Adrenal gland (tissue), 12 donors: ENCODE data around the gene CISH. TPM values are rescaled to one million over a fixed set of nuclear protein-coding genes. Genes with fewer than 3 reads are reported as not detected.

Experiments
- DNase-seq, 7 donors: peaks; one replicate each; pipeline ENCODE4 v3.0.0-alpha.2; 2019 to 2020
- H3K27ac ChIP-seq, 5 donors: fragments of 200-600 bp; sonication (generic) in 4 of 5; 1 replicate in 3 of 5; 2 replicates in 2 of 5; pipeline versions ENCODE4 v1.5.1 to v1.8.0; 2016 to 2020; ENCODE audit warnings: mild to moderate bottlenecking in 1 of 5
- H3K27me3 ChIP-seq: fragments of 200-600 bp; 2 replicates; pipeline ENCODE4 v1.8.0; 2021
- H3K36me3 ChIP-seq, 2 donors: fragments of 200-600 bp; replicated peaks in 1 of 2; 1 replicate in 1 of 2; 2 replicates in 1 of 2; pipeline versions ENCODE4 v1.5.1 to v1.8.0; 2018 to 2022
- H3K4me1 ChIP-seq, 2 donors: fragments of 200-600 bp; replicated peaks in 1 of 2; 1 replicate in 1 of 2; 2 replicates in 1 of 2; pipeline versions ENCODE4 v1.5.1 to v1.8.0; 2018 to 2021
- H3K4me3 ChIP-seq, 4 donors: fragments of 200-600 bp; sonication (generic) in 3 of 4; one replicate each; pipeline ENCODE4 v1.5.1; 2016 to 2018
- H3K9me3 ChIP-seq, 3 donors: fragments of 200-600 bp; sonication (generic) in 1 of 3; replicated peaks in 1 of 3; 1 replicate in 2 of 3; 2 replicates in 1 of 3; pipeline versions ENCODE4 v1.5.1 to v1.8.0; 2016 to 2021
- CTCF ChIP-seq, 6 experiments: fragments of 450-650 bp in 4 of 6; fragments of 200-600 bp in 2 of 6; sonication (generic) in 1 of 6; IDR thresholded peaks; 1 replicate in 5 of 6; 2 replicates in 1 of 6; pipeline versions ENCODE4 v1.5.1 to v1.8.0; 2016 to 2021; ENCODE audit warnings: antibody characterized with exemption in 6 of 6, mild to moderate bottlenecking in 2 of 6, moderate library complexity in 1 of 6
- POLR2A ChIP-seq, 2 donors: fragments of 450-650 bp; IDR thresholded peaks; one replicate each; pipeline ENCODE4 v1.6.1; 2017; ENCODE audit warnings: antibody characterized with exemption in 2 of 2, mild to moderate bottlenecking in 2 of 2, moderate library complexity in 1 of 2
- WGBS, 4 donors: extraction: QIAGEN DNeasy Blood & Tissue Kit in 2 of 4; methylation state at CpG; one replicate each; pipeline versions ENCODE4 v1.1.5 to v1.1.7; 2013 to 2017; 5-methylcytosine and 5-hydroxymethylcytosine counted together
- intact Hi-C, 2 donors: fragments of 100-400 bp; cut with DNase I; formaldehyde crosslinking; loops; one replicate each; pipeline versions ENCODE4 v1.14.1 to v1.15.0; 2022 to 2023
- polyA plus RNA-seq, 3 donors: library from polyadenylated mRNA; stranded (reverse); fragments of 200-250 nt in 2 of 3; fragments of 350-450 nt in 1 of 3; fragmentation: Illumina TruSeq in 1 of 3; extraction: RNeasy Lipid Tissue Mini Kit (QIAGEN cat#74804) in 1 of 3; gene quantifications; one replicate each; pipeline ENCODE4 v1.2.3, GENCODE V29; 2013 to 2014
- total RNA-seq, 9 donors: library from RNA; depleted of rRNA in 4 of 9; stranded (reverse); fragments of >200 nt in 4 of 9; fragments of 120-200 nt in 1 of 9; fragmentation: NEBNext Ultra II Directional in 1 of 9; extraction: Animal tissue kit (Norgen Biotek cat#: 25700) in 1 of 9; gene quantifications; one replicate each; pipeline versions ENCODE4 v1.1.0 to v1.2.4, GENCODE V29; 2013 to 2023
- donor health status: healthy with polysubstance abuse.
- donor health status: Bipolar disorder and iron deficiency.
- donor health status: DM: yes; HTN: yes; CAD: no.
- donor health status: DM: no; HTN: no; CAD: no.
- donor health status: DM: no; HTN: no; CAD: no.
- donor health status: DM: yes; HTN: yes; CAD: no.

CISH gene
- total and polyA plus RNA-seq, 12 donors = 1.8 to 12.6 (median 5.1) TPM

- TF ChIP-seq POLR2A (IDR thresholded peaks at IDR 0.05) = no peak
- TF ChIP-seq CTCF (IDR thresholded peaks at IDR 0.05) = no peak
- Histone ChIP-seq H3K27me3 (no peaks in the 10 kb centered on the region), H3K27ac (no peak overlapping the region), H3K36me3 (no peaks in the 10 kb centered on the region), H3K4me3 (no peak overlapping the region), H3K9me3 (no peaks in the 10 kb centered on the region), H3K4me1 (peaks cover 0 to 3% of the 10 kb centered on the region in 2 donors)
- WGBS, 4 donors = 54 to 74% (median 68%) methylated on average over 5 to 6 of the region's 6 CpGs
- DNase-seq = peak in 1 of 7 donors; percentile 51
- intact Hi-C loops = no loop called here
Measured at GRCh38 chr3:50587373-50587772, 24.2 kb downstream of the CISH start.

- Histone ChIP-seq H3K9me3 (no peaks in the 10 kb centered on the region), H3K27ac (no peak overlapping the region), H3K4me3 (no peak overlapping the region), H3K27me3 (no peaks in the 10 kb centered on the region), H3K4me1 (peaks cover 0 to 3% of the 10 kb centered on the region in 2 donors), H3K36me3 (no peaks in the 10 kb centered on the region)
- TF ChIP-seq CTCF (IDR thresholded peaks at IDR 0.05) (no peak), POLR2A (IDR thresholded peaks at IDR 0.05) (no peak)
- no peak for DNase-seq
- intact Hi-C loops = no loop called here
- 51 to 82% (median 75%) methylated on average over 3 of the region's 3 CpGs for WGBS, 4 donors
Measured at GRCh38 chr3:50586763-50587070, 24.9 kb downstream of the CISH start.

- 11 to 100% (median 90%) methylated on average over 1 to 6 of the region's 6 CpGs for whole genome bisulfite sequencing, 4 donors
Measured at GRCh38 chr3:50585919-50586762, 25.4 kb downstream of the CISH start.

GRCh38 chr3:50584391-50584790, 27.2 kb downstream of the CISH start:
- intact Hi-C loops = no loop called here
- no peaks in the 10 kb centered on the region for H3K36me3 ChIP-seq
- 74 to 82% (median 78%) methylated on average over 2 of the region's 2 CpGs for WGBS, 4 donors
- H3K4me3 ChIP-seq = no peak overlapping the region
- H3K27me3 ChIP-seq = no peaks in the 10 kb centered on the region
- H3K9me3 ChIP-seq = no peaks in the 10 kb centered on the region
- H3K4me1 ChIP-seq = no peaks in the 10 kb centered on the region
- no peak for DNase-seq
- no peak for TF ChIP-seq CTCF (IDR thresholded peaks at IDR 0.05)
- TF ChIP-seq POLR2A (IDR thresholded peaks at IDR 0.05) = no peak
- H3K27ac ChIP-seq = peak overlapping the region in 1 of 5 donors; percentile 45

More at GRCh38 chr3:50585919-50586762, 25.4 kb downstream of the CISH start:
- H3K27me3 ChIP-seq = no peaks in the 10 kb centered on the region
- DNase-seq = no peak
- no peaks in the 10 kb centered on the region for H3K36me3 ChIP-seq
- H3K9me3 ChIP-seq = no peaks in the 10 kb centered on the region
- intact Hi-C loops = no loop called here
- H3K4me3 ChIP-seq = no peak overlapping the region
- TF ChIP-seq CTCF (IDR thresholded peaks at IDR 0.05) = no peak
- TF ChIP-seq POLR2A (IDR thresholded peaks at IDR 0.05) = no peak
- H3K4me1 ChIP-seq = peaks cover 0 to 3% of the 10 kb centered on the region in 2 donors
- H3K27ac ChIP-seq = no peak overlapping the region
